PC-3 (cell line): ENCODE data around the gene SCN1B. TPM values are rescaled to one million over a fixed set of nuclear protein-coding genes. Genes with fewer than 3 reads are reported as not detected.
A peak's percentile ranks its signal among the peaks of the same experiment; 100 is the strongest.

Experiments used
- ATAC-seq: fragments of 200-7000 bp; cut with Tn5 transposase; 2 replicates; pipeline ENCODE4 v1.9.1; 2020; ENCODE audit warnings: mild to moderate bottlenecking, moderate library complexity
- BruUV-seq: library from RNA; stranded (reverse); fragments of 400-500 nt; replicated peaks from 2 replicates; lab custom pipeline; 2021; lab: Mats Ljungman, UMichigan
- CTCF ChIA-PET: fragments of 300-600 bp; sonication (Branson Sonifier 250); formaldehyde crosslinking; loops from one replicate; lab custom pipeline; 2022; ENCODE audit warnings: antibody characterized with exemption; lab: Charles Lee
- POLR2A ChIA-PET: fragments of 300-600 bp; sonication (Branson Sonifier 250); formaldehyde crosslinking; loops from one replicate; lab custom pipeline; 2022; ENCODE audit warnings: antibody characterized with exemption; ENCODE audit not compliant: unreplicated experiment; lab: Charles Lee
- DNase-seq: peaks from one replicate; pipeline ENCODE4 v3.0.0-alpha.2; 2015
- H2AFZ ChIP-seq: fragments of 300-600 bp; sonication (generic); 2 replicates; pipeline ENCODE4 v1.6.0; 2016; ENCODE audit warnings: antibody characterized with exemption, low read length
- H3F3A ChIP-seq: fragments of 300-600 bp; sonication (generic); one replicate; pipeline ENCODE4 v1.6.0; 2017; ENCODE audit warnings: antibody characterized with exemption, low read length, control low read depth, mild to moderate bottlenecking; ENCODE audit not compliant: unreplicated experiment
- H3K27ac ChIP-seq: fragments of 300-600 bp; sonication (generic); 2 replicates; pipeline ENCODE4 v1.5.1; 2016; ENCODE audit warnings: mild to moderate bottlenecking, low read length
- H3K27me3 ChIP-seq: fragments of 300-600 bp; sonication (generic); 2 replicates; pipeline ENCODE4 v1.6.1; 2016; ENCODE audit warnings: low read length, mixed read lengths
- H3K36me3 ChIP-seq: fragments of 300-600 bp; sonication (generic); 2 replicates; pipeline ENCODE4 v1.6.1; 2016; ENCODE audit warnings: low read depth, mixed run types, low read length, mixed read lengths
- H3K4me1 ChIP-seq: fragments of 300-600 bp; sonication (generic); 2 replicates; pipeline ENCODE4 v1.5.1; 2016; ENCODE audit warnings: low read length; ENCODE audit not compliant: insufficient read depth
- H3K4me2 ChIP-seq: fragments of 300-600 bp; sonication (generic); 2 replicates; pipeline ENCODE4 v1.6.0; 2016; ENCODE audit warnings: low read length
- H3K4me3 ChIP-seq: fragments of 300-600 bp; sonication (generic); 2 replicates; pipeline ENCODE4 v1.5.1; 2016; ENCODE audit warnings: mild to moderate bottlenecking, low read length, mixed read lengths
- H3K79me2 ChIP-seq: fragments of 300-600 bp; sonication (generic); 2 replicates; pipeline ENCODE4 v1.6.1; 2017; ENCODE audit warnings: low read length, mixed read lengths
- H3K9ac ChIP-seq: fragments of 300-600 bp; sonication (generic); 2 replicates; pipeline ENCODE4 v1.6.0; 2016; ENCODE audit warnings: mild to moderate bottlenecking, low read length
- H3K9me2 ChIP-seq: fragments of 300-600 bp; sonication (generic); replicated peaks from 2 replicates; pipeline ENCODE4 v1.6.1; 2016; ENCODE audit warnings: mixed run types, low read length, mixed read lengths
- H3K9me3 ChIP-seq: fragments of 300-600 bp; sonication (generic); 2 replicates; pipeline ENCODE4 v1.6.1; 2016; ENCODE audit warnings: low read length, mixed read lengths
- H4K20me1 ChIP-seq: fragments of 300-600 bp; sonication (generic); 2 replicates; pipeline ENCODE4 v1.6.1; 2016; ENCODE audit warnings: low read length, mixed read lengths
- CTCF ChIP-seq: fragments of 300-600 bp; sonication (generic); conservative IDR thresholded peaks from 2 replicates; pipeline ENCODE4 v1.5.1; 2017; ENCODE audit warnings: antibody characterized with exemption, low read depth, mild to moderate bottlenecking, low read length
- EZH2 ChIP-seq: fragments of 300-600 bp; sonication (generic); IDR thresholded peaks from one replicate; pipeline ENCODE4 v1.6.1; 2017; ENCODE audit warnings: antibody characterized with exemption, mild to moderate bottlenecking, low read length; ENCODE audit not compliant: unreplicated experiment
- EZH2phosphoT487 ChIP-seq: fragments of 300-600 bp; sonication (generic); IDR thresholded peaks from 2 replicates; pipeline ENCODE4 v1.6.1; 2018; ENCODE audit warnings: mild to moderate bottlenecking, antibody characterized with exemption, low read length, borderline replicate concordance
- intact Hi-C: fragments of 100-400 bp; cut with micrococcal nuclease; formaldehyde crosslinking; loops from 2 replicates; pipeline ENCODE4 v1.9.0; 2023
- total RNA-seq: library from RNA; depleted of rRNA; stranded (reverse); fragments of >200 nt; gene quantifications from 2 replicates; pipeline ENCODE4 v1.2.3, GENCODE V29; 2014

The SCN1B gene
- total RNA-seq, 1 experiment from 2014 or later, result 1.7 TPM

- Histone ChIP-seq H4K20me1 (no peaks in the 10 kb centered on the region), H3K4me3 (peak overlapping the region; percentile 44; the same call in 1 of the 2 replicates), H3K9ac (no peak overlapping the region), H3K36me3 (no peaks in the 10 kb centered on the region), H3K9me3 (no peaks in the 10 kb centered on the region), H3K4me1 (peaks cover 9% of the 10 kb centered on the region; the same call in 1 of the 2 replicates), H3K4me2 (peak overlapping the region; percentile 69), H3K9me2 (no peaks in the 10 kb centered on the region), H3F3A (no peaks in the 10 kb centered on the region), H3K27me3 (no peaks in the 10 kb centered on the region), H3K27ac (no peak overlapping the region), H2AFZ (peak overlapping the region; percentile 61), H3K79me2 (no peaks in the 10 kb centered on the region)
- DNase-seq (no peak), ATAC-seq (peak; percentile 71)
- CTCF ChIA-PET, result no interaction called here
- no peak for TF ChIP-seq CTCF
- TF ChIP-seq EZH2, result no peak
- TF ChIP-seq EZH2phosphoT487, result no peak
- no TSS peak for BruUV-seq
- POLR2A ChIA-PET, result no interaction called here
- intact Hi-C loops, result no loop called here
Measured at GRCh38 chr19:35040826-35041547, 10.7 kb downstream of the SCN1B start.

GRCh38 chr19:35041548-35042055 lies 11.3 kb downstream of the SCN1B start, which contains the start of gene HPN:
Gene HPN (plus strand): TSS chr19:35041721. CDS start chr19:35042507, 786 bp downstream.
- intact Hi-C loops, result no loop called here
- H3K4me1 ChIP-seq, result peaks cover 9% of the 10 kb centered on the region; the same call in 1 of the 2 replicates
- H3K9me3 ChIP-seq, result no peaks in the 10 kb centered on the region
- H2AFZ ChIP-seq, result peak within 1 kb of the TSS; percentile 61
- TF ChIP-seq EZH2phosphoT487 (no peak), EZH2 (no peak), CTCF (no peak)
- BruUV-seq, result no TSS peak
- H3K27me3 ChIP-seq, result no peaks in the 10 kb centered on the region
- no peaks in the 10 kb centered on the region for H3K79me2 ChIP-seq
- POLR2A ChIA-PET, result no interaction called here
- no peak for ATAC-seq
- no peak within 1 kb of the TSS for H3K27ac ChIP-seq
- no peaks in the 10 kb centered on the region for H4K20me1 ChIP-seq
- H3K9ac ChIP-seq, result no peak within 1 kb of the TSS
- no peak for DNase-seq
- no peaks in the 10 kb centered on the region for H3F3A ChIP-seq
- peak within 1 kb of the TSS; percentile 44; the same call in 1 of the 2 replicates for H3K4me3 ChIP-seq
- no peaks in the 10 kb centered on the region for H3K9me2 ChIP-seq
- H3K4me2 ChIP-seq, result peak within 1 kb of the TSS; percentile 69
- no peaks in the 10 kb centered on the region for H3K36me3 ChIP-seq
- CTCF ChIA-PET, result no interaction called here
